Heart left ventricle (tissue), 13 donors: ENCODE measurements around the gene OR1E2.

Experiments used
- POLR2A ChIP-seq, 2 donors: fragments of 450-650 bp; IDR thresholded peaks; one replicate each; pipeline ENCODE4 v1.6.1; 2017; ENCODE audit warnings: antibody characterized with exemption in 2 of 2, mild to moderate bottlenecking in 2 of 2, moderate library complexity in 2 of 2
- TF ChIP-seq, protein P1 (sequence below), 12 donors: fragments of 200-600 bp; sonication (generic) in 4 of 12; IDR thresholded peaks; one replicate each; pipeline versions ENCODE4 v1.5.0 to v1.8.0; 2018 to 2022; ENCODE audit warnings: antibody characterized with exemption in 12 of 12, mild to moderate bottlenecking in 5 of 12
- donor health status: ischemic (EF 13 %, LVEDD 7.1; RV severe dilation, severe dysfunction).
- donor health status: DM: no; HTN: yes; CAD: no.
- donor health status: DM: no; HTN: no; CAD: no.
- donor health status: ischemic (EF 25% LVEDD 6.9; RV normal size, moderate dysfunction).
- donor health status: ischemic (EF 25% LVEDD 5.7; RV mildly dilated, moderate dysfunction).
- donor health status: ischemic (EF 35%, LVEDD 5.7; RV mildly dilated, moderate dysfunction).
- donor health status: nonischemic (EF 11% LVEDD 7.7; RV severe dilation, severe dysfunction).
- donor health status: DM: yes; HTN: yes; CAD: no.
- donor health status: PGD.
- donor health status: ischemic (EF 29% LVEDD 5.4; RV normal size, mild dysfunction).
- donor health status: nonischemic (EF 23%, LVEDD 6.1; RV moderate dilation, normal function).

GRCh38 chr17:3411070-3411469 lies 22.6 kb downstream of the OR1E2 start, which contains the start of gene OR3A3:
- TF ChIP-seq, protein P1, sequence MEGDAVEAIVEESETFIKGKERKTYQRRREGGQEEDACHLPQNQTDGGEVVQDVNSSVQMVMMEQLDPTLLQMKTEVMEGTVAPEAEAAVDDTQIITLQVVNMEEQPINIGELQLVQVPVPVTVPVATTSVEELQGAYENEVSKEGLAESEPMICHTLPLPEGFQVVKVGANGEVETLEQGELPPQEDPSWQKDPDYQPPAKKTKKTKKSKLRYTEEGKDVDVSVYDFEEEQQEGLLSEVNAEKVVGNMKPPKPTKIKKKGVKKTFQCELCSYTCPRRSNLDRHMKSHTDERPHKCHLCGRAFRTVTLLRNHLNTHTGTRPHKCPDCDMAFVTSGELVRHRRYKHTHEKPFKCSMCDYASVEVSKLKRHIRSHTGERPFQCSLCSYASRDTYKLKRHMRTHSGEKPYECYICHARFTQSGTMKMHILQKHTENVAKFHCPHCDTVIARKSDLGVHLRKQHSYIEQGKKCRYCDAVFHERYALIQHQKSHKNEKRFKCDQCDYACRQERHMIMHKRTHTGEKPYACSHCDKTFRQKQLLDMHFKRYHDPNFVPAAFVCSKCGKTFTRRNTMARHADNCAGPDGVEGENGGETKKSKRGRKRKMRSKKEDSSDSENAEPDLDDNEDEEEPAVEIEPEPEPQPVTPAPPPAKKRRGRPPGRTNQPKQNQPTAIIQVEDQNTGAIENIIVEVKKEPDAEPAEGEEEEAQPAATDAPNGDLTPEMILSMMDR (IDR thresholded peaks at IDR 0.05), result no peak
- no peak for TF ChIP-seq POLR2A (IDR thresholded peaks at IDR 0.05)
